ENCODE measurements around the gene KIAA1549. TPM values are rescaled to one million over a fixed set of nuclear protein-coding genes. Genes with fewer than 3 reads are reported as not detected.
A peak's percentile ranks its signal among the peaks of the same experiment; 100 is the strongest.
"Not testable (repeated sequence)": the region's sequence is repeated elsewhere in the genome, so short reads cannot be mapped to it uniquely, and the experiment has no call there.

The KIAA1549 gene
- total RNA-seq, 1 experiment from 2014 or later: 26.6 TPM

GRCh38 chr7:138943061-138943460, 38.1 kb downstream of the KIAA1549 start:
- peak in 1 of 2 experiments; percentile 21 for DNase-seq
- intact Hi-C loops (cut with micrococcal nuclease; ENCODE audit: unreplicated experiment): no loop called here
- Histone ChIP-seq H3K4me3 (no peak overlapping the region), H2AFZ (no peak overlapping the region), H3K4me1 (replicated peaks; ENCODE audit: insufficient read depth) (no peaks in the 10 kb centered on the region), H3F3A (ENCODE audit: insufficient read depth, low read depth) (no peaks in the 10 kb centered on the region), H3K79me2 (ENCODE audit: low read depth) (peaks cover 3% of the 10 kb centered on the region; the same call in 1 of the 2 replicates), H3K4me2 (no peak overlapping the region), H3K36me3 (ENCODE audit: low read depth) (no peaks in the 10 kb centered on the region), H3K27me3 (ENCODE audit: insufficient read depth, low read depth) (no peaks in the 10 kb centered on the region), H4K20me1 (ENCODE audit: insufficient read depth) (peaks cover 4% of the 10 kb centered on the region), H3K27ac (no peak overlapping the region), H3K9me2 (ENCODE audit: insufficient read depth) (no peaks in the 10 kb centered on the region), H3K9me3 (ENCODE audit: insufficient read depth, low read depth) (no peaks in the 10 kb centered on the region)
- no TSS peak for BruUV-seq (replicated peaks)
- POLR2A ChIA-PET (ENCODE audit: unreplicated experiment): no interaction called here
- CTCF ChIA-PET: no interaction called here
- TF ChIP-seq EZH2 (IDR thresholded peaks at IDR 0.05; ENCODE audit: low read depth): no peak
- no peak for TF ChIP-seq CTCF (conservative IDR thresholded peaks at IDR 0.05)

GRCh38 chr7:138941545-138941944, 39.6 kb downstream of the KIAA1549 start:
- CTCF ChIA-PET: interaction anchor here (0.6 kb wide), 1 partner anchor 663 kb away, joined by 4 read pairs; no protein-coding TSS in a partner anchor
- Histone ChIP-seq H2AFZ (no peak overlapping the region), H3K4me1 (replicated peaks; ENCODE audit: insufficient read depth) (peaks cover 2% of the 10 kb centered on the region; the same call in 1 of the 2 replicates)

GRCh38 chr7:138940602-138941001, 40.6 kb downstream of the KIAA1549 start:
- CTCF ChIA-PET; H3K36me3 ChIP-seq (ENCODE audit: low read depth); H3K4me3 ChIP-seq; intact Hi-C loops (cut with micrococcal nuclease; ENCODE audit: unreplicated experiment); H3K27me3 ChIP-seq (ENCODE audit: insufficient read depth, low read depth); H3K79me2 ChIP-seq (ENCODE audit: low read depth); DNase-seq; POLR2A ChIA-PET (ENCODE audit: unreplicated experiment); H3K9me2 ChIP-seq (ENCODE audit: insufficient read depth); H2AFZ ChIP-seq; H3K9me3 ChIP-seq (ENCODE audit: insufficient read depth, low read depth); H4K20me1 ChIP-seq (ENCODE audit: insufficient read depth); BruUV-seq (replicated peaks); H3K27ac ChIP-seq; H3F3A ChIP-seq (ENCODE audit: insufficient read depth, low read depth); H3K4me2 ChIP-seq: not testable (repeated sequence)
- peaks cover 11% of the 10 kb centered on the region for H3K4me1 ChIP-seq (replicated peaks; ENCODE audit: insufficient read depth)

More at GRCh38 chr7:138941545-138941944, 39.6 kb downstream of the KIAA1549 start:
- H3F3A ChIP-seq (ENCODE audit: insufficient read depth, low read depth): no peaks in the 10 kb centered on the region; the same call in 1 of the 2 replicates
- no peak overlapping the region for H3K27ac ChIP-seq
- H3K9me3 ChIP-seq (ENCODE audit: insufficient read depth, low read depth): no peaks in the 10 kb centered on the region
- H3K36me3 ChIP-seq (ENCODE audit: low read depth): no peaks in the 10 kb centered on the region
- H3K79me2 ChIP-seq (ENCODE audit: low read depth): peaks cover 3% of the 10 kb centered on the region; the same call in 1 of the 2 replicates
- TF ChIP-seq CTCF (conservative IDR thresholded peaks at IDR 0.05) (no peak), EZH2 (IDR thresholded peaks at IDR 0.05; ENCODE audit: low read depth) (no peak)
- POLR2A ChIA-PET (ENCODE audit: unreplicated experiment): no interaction called here
- peaks cover 4% of the 10 kb centered on the region for H4K20me1 ChIP-seq (ENCODE audit: insufficient read depth)
- no peak overlapping the region for H3K4me3 ChIP-seq
- no peaks in the 10 kb centered on the region for H3K27me3 ChIP-seq (ENCODE audit: insufficient read depth, low read depth)
- peak in 1 of 2 experiments; percentile 33 for DNase-seq
- H3K4me2 ChIP-seq: no peak overlapping the region
- no peaks in the 10 kb centered on the region for H3K9me2 ChIP-seq (ENCODE audit: insufficient read depth)
- no TSS peak for BruUV-seq (replicated peaks)
- intact Hi-C loops (cut with micrococcal nuclease; ENCODE audit: unreplicated experiment): no loop called here

- CTCF ChIA-PET: interaction anchor here (0.6 kb wide), 1 partner anchor 81 kb away, joined by 5 read pairs; no protein-coding TSS in a partner anchor
Measured at GRCh38 chr7:138937484-138937883, 43.7 kb downstream of the KIAA1549 start.

More at GRCh38 chr7:138937484-138937883, 43.7 kb downstream of the KIAA1549 start:
- no peaks in the 10 kb centered on the region for H3K36me3 ChIP-seq (ENCODE audit: low read depth)
- no peaks in the 10 kb centered on the region; the same call in 1 of the 2 replicates for H3K9me3 ChIP-seq (ENCODE audit: insufficient read depth, low read depth)
- H2AFZ ChIP-seq: no peak overlapping the region
- no peaks in the 10 kb centered on the region for H3K9me2 ChIP-seq (ENCODE audit: insufficient read depth)
- no peak overlapping the region for H3K27ac ChIP-seq
- POLR2A ChIA-PET (ENCODE audit: unreplicated experiment): interaction anchor here (0.6 kb wide), 1 partner anchor 29 kb away, joined by 11 read pairs; no protein-coding TSS in a partner anchor
- no peaks in the 10 kb centered on the region for H3K27me3 ChIP-seq (ENCODE audit: insufficient read depth, low read depth)
- 0 out of 2 replicates have a peak, but pooled peaks cover 3% of the 10 kb centered on the region for H3K79me2 ChIP-seq (ENCODE audit: low read depth)
- H3F3A ChIP-seq (ENCODE audit: insufficient read depth, low read depth): peaks cover 20% of the 10 kb centered on the region; the same call in 1 of the 2 replicates
- no peaks in the 10 kb centered on the region for H4K20me1 ChIP-seq (ENCODE audit: insufficient read depth)
- BruUV-seq (replicated peaks): no TSS peak
- TF ChIP-seq EZH2 (IDR thresholded peaks at IDR 0.05; ENCODE audit: low read depth) (no peak), CTCF (conservative IDR thresholded peaks at IDR 0.05) (no peak)
- H3K4me3 ChIP-seq: no peak overlapping the region
- intact Hi-C loops (cut with micrococcal nuclease; ENCODE audit: unreplicated experiment): loop anchor here (5.0 kb wide), 1 partner anchor 45 kb away; the partner anchor contains the start of gene KIAA1549
- H3K4me1 ChIP-seq (replicated peaks; ENCODE audit: insufficient read depth): peaks cover 27% of the 10 kb centered on the region
- DNase-seq: no peak
- no peak overlapping the region for H3K4me2 ChIP-seq
